HG03095 (cell line): ENCODE results near the gene SAMD13.
A peak's percentile ranks its signal among the peaks of the same experiment; 100 is the strongest.
"Not testable (repeated sequence)": the region's sequence is repeated elsewhere in the genome, so short reads cannot be mapped to it uniquely, and the experiment has no call there.

ENCODE experiments used
- ATAC-seq: cut with Tn5 transposase; IDR thresholded peaks from one replicate; pipeline ENCODE4 v1.9.1; 2021; ENCODE audit warnings: moderate library complexity; ENCODE audit not compliant: unreplicated experiment

The SAMD13 gene

GRCh38 chr1:84283381-84283780, 18.1 kb upstream of the SAMD13 start:
- ATAC-seq: no peak

- no peak for ATAC-seq
Measured at GRCh38 chr1:84286071-84286470, 15.4 kb upstream of the SAMD13 start.

DNA sequence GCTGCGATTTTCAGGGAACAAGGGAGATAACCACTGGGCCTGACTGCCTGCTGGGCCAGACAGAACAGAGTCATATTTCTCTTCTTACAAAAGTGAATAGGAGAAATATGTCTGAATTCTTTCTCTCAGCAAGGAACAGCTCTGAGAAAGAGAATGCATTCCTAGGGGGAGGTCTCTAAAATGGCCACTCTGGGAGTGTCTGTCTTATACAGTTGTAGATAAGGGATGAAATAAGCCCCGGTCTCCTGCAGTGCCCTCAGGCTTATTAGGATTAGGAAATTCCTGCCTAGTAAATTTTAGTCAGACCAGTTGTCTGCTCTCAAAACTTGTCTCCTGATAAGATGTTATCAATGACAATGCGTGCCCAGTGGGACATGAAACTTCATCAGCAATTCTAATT, 14.1 kb upstream of the SAMD13 start:
- not testable (repeated sequence) for ATAC-seq

DNA sequence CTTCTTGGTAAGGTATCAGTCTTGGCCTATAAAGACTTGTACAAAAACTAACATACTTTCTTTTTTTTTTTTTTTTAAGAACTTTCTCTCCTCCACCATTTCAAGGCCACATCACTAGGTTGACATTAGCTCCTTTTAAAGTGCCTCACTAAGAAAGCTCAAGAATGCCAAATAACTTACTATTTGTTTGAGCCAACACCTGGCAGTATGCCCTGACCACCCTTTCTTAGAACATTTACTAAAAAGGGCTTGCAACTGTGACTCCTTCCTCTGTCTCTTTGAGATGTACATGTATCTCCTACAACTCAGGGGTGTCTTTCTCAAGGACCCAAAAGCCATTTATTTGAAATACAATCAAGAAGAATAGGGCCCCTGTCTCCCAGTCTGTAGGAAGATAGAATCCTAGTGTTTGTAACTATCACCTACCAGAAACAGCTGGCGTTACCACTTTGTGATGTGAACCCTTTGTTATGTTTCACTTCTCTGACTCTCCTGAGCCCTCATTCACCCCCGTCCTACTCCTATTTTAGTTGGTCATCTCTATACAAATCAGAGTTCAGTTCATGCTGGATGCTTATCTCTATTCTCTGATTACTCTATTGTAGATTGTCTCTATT, 12.2 kb upstream of the SAMD13 start:
- no peak for ATAC-seq

DNA sequence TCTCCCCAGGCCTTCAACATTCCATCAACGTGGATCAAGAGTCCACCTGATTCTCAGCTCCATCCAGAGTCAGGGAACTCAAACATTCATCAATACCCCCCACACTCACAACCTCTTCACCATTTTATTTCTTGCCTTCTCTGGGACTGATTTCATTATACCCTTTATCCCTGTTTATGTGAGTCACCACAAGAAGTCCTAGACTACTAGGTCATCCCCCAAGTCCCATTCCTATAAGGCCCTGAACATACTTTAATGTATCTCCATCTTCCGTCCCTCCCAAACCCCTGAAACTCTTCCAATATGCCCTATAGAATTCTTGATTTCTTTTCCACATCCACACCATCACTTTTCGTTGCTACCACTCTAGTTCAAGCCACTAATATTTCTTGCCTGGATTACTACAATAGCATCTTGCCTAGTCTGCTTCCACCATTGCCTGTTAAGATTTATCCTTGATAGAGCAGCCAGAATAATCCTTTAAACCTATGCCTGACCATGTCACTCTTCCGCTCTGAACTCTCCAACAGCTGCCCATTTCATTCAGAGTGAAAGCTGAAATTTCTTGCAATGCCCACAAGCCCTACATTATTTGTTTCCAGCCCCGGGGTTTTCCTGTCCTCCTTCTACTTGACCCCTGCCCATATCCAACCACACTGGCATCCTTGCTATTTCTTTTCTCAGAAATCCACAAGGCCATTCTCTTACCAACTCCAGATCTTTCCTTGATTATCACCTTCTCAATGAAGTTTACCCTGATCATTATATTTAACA, 9.4 kb upstream of the SAMD13 start:
- no peak for ATAC-seq

DNA sequence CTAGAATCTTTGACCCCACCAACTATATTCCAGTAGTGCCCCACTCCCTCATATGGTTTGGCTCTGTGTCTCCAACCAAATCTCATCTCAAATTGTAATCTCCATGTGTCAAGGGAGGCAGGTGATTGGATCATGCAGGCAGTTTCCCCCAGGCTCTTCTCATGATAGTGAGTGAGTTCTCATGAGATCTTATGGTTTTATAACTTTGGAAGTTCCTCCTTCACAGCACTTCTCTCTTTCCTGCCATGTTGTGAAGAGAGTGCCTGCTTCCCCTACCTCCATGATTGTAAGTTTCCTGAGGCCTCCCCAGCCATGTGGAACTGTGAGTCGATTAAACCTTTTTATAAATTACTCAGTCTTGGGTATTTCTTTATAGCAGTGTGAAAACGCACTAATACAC, 7.7 kb upstream of the SAMD13 start:
- no peak for ATAC-seq

GRCh38 chr1:84294751-84295150, 6.8 kb upstream of the SAMD13 start:
- ATAC-seq: no peak

GRCh38 chr1:84297546-84298244, 3.8 kb upstream of the SAMD13 start:
- ATAC-seq: no peak

DNA sequence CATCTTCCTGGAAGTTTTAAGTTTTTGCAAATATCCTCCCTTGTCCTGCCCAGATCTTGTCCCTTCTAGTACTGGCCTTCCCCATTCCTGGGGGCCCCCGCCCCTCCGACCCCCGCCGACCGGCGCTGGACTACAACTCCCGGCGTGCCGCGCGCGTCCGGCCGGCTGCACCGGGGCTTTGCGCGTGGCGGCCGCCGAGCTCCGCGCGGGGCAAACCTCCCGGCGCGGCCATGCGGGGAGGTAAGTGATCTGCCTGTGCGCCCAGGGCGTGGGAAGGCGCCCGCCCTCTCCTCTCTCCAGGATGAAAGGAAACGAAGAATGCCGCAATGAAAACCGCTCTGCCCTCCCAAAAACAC, 3.2 kb upstream of the SAMD13 start:
- peak; percentile 76 for ATAC-seq

GRCh38 chr1:84298684-84299535, 2.6 kb upstream of the SAMD13 start:
- peak; percentile 35 for ATAC-seq

GRCh38 chr1:84299536-84300170, 1.9 kb upstream of the SAMD13 start:
- no peak for ATAC-seq

DNA sequence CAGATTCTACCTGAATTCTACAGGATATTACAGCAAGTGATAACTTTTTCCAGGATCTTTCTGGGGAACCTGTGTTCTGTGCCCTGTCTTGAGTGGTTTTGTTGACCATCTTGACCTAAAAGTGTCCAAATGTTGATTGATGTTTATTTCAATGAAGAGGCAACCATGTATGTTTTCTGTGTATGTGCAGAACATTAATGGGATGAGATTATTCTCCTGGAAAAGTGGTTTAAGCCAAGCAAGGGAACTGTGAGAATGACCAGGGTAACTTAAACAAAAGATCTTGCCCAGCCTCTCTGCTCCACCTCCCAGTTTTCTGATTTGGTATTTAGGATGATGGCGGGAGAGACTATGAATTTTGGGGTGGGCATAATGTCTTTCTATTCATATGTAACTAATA, 1.0 kb upstream of the SAMD13 start:
- ATAC-seq: no peak

DNA sequence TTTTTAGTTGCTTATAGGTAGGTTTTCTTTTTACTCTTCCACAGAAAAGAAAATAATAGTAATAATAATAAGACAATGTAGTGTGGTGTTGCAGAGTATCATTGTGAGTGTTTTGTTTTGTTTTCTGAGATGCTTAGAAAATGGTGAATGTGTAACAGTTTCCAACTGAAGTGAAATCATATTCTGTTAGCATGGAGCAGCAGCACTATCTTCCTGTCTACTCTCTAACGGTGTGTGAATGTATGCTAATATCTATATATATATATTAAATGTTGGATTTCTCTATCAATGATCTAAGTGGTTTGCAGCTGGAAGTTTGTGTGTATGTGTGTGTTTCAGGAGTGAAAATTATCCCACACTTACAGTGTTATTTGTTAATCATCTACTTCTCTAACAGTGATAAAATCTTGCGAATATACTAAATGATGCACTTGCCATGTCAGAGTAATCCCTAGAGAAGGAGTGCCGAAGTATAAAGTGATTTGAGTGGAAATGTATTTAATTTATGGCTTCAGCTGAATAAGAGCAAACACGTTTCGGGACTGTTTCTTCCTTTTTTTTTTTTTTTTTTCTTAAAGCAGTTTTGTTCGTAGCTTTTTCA, 377 bp downstream of the SAMD13 start:
- no peak for ATAC-seq

DNA sequence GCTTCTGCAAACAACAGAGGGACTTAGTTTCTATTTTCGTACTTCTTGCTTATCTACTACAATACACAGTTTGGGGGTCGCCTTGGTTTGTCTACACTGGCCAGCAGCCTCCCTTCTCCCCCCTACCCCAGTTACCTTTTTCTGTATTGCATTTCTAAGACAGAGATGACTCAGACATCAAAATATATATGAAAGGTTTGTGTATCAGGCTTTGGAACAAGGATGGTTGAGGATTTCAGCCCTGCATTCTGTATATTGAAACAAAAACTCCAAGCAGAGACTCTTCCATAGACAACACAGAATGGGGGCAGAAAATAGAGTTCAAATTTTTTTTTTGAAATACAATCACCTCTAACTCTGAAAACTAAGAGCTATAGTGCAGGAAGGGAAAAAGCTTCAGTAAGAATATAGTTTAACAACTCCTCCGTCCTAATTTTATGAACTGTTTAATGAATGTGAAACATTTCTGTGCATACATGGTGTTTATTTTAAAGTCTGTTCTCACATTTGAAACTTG, 1.9 kb downstream of the SAMD13 start:
- ATAC-seq: no peak

GRCh38 chr1:84307398-84307797, 5.9 kb downstream of the SAMD13 start:
- ATAC-seq: no peak

DNA sequence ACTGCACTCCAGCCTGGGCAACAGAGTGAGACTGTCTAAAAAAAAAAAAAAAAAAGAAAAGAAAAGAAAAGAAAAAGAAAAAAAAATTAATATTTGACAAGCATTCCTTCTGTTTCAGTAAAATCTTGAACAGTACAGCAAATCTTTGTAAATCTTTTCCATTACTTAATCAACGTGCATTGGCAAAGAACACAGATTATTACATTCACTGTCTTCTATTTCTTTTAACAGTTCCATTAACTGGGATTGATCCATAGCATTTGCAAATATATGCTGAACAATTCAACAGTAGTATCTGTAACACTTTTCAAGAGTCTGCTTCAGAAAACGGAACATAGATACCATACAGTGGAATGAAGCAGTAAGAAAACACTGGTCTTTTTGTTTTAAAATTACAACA, 9.8 kb downstream of the SAMD13 start:
- no peak for ATAC-seq

GRCh38 chr1:84319662-84320061, 18.2 kb downstream of the SAMD13 start:
- no peak for ATAC-seq

- no peak for ATAC-seq
Measured at GRCh38 chr1:84327830-84328229, 26.3 kb downstream of the SAMD13 start.

DNA sequence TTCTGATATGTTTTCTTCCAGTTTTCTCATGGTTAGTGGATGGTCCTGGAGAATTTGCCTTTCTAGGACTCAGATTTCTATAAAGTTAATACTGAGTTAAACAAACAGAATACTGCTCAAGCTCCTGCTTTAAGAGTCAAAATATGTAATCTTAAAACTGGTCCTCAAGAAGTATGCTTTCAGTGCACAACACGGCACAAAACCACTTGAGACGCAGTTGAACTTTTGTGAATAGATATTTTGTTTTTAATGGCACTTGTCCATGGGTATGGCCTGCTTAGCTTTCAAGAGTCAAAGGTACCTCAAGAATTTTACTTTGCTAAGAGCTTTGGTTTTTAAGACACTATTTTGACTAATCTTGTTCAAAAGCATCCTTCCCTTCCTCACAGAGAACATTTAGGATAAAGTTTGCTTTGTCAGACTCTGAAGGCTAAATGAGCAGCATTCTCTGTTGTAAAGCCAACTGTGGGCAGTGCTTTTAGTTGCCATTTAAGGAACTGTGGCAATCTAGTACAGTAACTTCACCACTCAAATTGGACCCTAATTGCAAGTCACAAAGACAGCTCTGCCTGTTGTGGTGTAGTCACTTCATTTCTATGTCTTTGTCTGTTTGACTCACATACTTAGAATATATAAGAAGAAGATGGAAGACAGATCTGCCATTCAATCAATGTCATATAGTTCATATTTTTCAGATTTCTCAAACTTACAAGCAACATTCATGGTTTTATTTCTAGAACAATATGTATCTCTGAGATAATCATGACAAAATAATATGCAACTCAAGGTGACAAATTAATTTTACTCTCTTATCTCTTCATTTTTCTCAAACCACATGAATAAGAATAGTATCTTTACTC, 28.8 kb downstream of the SAMD13 start:
- no peak for ATAC-seq
